NCI-H1048 (cell line): ENCODE data around the gene SRSF6.
A peak's percentile ranks its signal among the peaks of the same experiment; 100 is the strongest.
"Not testable (repeated sequence)": the region's sequence is repeated elsewhere in the genome, so short reads cannot be mapped to it uniquely, and the experiment has no call there.

Experiments
- DNase-seq: peaks from one replicate; lab custom pipeline; 2025; lab: John Stamatoyannopoulos, UW

The SRSF6 gene

DNA sequence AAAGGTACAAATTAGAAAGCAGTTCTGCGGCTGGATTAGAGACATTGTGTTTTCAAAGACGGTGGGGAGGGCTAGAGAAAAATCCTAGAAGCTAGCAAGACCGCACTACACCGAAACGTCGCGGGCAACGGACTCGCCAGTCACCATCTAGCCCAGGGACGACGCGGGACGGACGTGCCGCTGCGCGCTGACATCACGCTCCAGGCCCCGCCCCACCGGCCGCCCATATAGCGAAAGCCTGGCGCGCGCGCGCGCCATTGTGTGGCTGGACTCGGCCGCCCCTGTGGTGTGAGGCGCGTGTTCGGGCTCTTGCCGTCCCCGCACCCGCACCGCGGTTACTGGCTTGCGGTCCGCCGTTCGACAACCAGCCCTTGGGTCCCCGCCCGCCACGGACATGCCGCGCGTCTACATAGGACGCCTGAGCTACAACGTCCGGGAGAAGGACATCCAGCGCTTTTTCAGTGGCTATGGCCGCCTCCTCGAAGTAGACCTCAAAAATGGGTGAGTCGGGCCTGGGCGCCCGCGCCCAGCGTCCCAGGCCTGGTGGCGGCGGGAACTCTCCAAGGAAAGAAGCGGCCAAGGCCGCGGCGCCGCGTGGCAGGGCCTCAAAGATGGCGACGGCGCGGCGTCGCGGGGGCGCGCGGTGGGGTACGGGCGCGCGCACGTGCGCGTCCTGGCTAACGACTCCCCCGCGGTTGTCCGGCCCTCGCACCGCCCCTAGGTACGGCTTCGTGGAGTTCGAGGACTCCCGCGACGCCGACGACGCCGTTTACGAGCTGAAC, at the start of gene SRSF6:
TSS of gene SRSF6 (plus strand) at position 257 of the 782 bp plus-strand sequence. CDS start at position 395, 138 bp downstream.
- peak; percentile 80 for DNase-seq

DNA sequence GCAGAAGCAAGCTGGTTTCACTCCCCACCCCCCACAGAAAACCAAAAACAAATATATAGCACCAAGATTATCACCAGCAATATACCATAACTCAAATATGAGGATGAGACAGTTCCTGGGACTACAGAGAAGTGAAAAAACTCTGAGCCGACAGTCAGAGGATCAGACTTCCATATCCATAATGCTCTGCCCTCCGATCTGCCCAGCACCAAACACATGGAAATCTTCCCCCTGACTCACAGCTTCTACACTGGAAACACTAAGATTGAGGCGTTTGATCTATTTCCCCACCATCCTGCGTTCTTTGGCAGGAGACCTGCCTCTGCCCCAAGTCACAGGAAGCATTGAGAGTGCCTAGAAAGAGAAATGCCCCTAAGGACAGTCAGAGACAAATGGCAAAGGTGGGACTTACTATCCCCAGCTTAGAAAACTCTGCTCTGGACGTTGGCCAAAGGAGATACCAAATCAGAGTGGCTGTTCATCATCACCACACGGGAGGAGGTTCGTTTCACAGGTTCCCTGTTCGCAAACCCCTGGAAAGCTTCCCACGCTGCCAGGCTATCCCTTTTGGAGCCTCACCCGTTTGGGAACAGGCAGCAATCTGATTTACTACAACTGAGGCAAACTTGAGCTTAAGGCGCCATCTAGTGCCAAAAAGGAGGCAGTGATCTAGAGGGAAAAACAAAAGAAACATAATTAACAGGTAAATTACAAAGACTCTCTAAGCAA, 48.7 kb upstream of the SRSF6 start:
- peak; percentile 16 for DNase-seq

DNA sequence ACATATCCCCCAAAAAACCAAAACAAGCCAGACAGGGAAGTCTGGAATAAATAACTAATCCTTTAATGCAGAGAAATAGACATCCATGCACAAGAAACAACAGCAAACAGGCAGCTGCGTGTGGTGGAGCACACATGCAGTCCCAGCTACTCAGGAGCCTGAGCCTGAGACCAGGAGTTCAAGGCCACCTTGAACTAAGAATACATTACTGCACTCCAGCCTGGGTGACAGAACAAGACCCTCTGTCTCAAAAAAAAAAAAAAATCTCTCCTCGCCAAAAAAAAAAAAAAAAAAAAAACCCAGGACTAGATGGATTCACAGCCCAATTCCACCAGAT, 48.2 kb upstream of the SRSF6 start:
- no peak for DNase-seq

DNA sequence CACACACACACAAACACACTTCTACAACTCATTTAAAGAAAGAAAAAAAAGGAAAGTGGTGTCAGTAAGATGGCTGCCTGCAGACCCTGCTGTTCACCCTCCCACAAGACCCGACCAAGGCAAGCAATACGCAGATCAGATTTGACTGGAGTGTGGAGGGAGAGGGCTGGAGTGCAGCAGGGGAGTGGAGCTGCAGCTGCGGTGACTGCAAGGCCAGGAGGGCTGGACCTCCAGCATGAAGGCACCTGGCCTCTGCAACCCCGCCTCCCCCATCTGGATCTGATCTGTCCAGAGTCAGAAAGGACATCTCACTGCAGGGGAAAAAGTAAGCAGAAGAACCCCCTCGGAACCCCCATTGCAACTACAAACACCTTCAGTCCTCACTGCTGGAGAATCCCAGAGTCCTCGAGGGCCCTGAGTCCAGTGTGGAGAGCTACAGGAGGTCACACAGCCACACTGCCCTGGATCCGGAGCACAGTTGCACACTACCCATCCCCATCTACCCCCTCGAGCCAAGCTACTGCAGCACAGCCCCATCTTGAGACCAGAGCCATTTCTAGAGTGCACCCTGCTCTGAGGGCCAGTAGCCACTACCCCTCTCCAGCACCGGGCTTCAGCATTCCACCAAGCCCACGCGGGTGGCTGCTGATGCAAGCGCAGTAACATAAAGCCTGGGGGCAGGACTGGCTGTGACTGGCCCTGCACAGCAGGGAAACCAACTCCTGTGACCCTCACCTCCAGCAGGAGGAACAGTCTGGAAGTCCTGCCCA, 41.9 kb upstream of the SRSF6 start:
- DNase-seq: no peak

DNA sequence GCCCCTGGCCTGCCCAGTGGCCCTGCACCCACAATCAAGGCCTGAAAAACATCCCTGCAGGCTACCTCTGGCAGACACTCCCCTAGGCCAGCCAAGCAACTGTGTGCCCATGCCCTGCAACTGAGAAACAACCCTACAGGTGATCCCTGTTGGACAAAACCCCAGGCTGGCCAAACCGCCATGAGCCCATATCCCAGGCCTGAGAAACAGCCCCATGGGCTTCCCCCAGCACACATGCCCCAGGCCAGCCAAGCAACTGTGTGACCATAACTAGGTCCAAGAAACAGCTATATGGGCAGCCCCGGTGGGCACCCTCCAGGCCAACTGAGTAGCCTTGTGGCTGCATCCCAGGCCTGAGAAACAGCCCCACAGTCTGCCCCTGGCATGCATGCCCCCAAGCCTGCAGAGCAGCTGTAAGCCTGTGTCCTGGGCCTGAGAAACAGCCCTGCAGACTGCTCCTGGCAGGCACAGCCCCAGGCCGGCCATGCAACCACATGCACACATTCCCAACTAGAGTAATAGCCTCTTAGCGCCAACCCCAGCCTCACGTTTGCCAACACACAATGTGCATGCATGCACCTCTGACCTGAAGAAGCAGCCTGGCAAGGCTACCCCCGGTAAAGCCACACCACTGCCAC, 41.0 kb upstream of the SRSF6 start:
- no peak for DNase-seq

DNA sequence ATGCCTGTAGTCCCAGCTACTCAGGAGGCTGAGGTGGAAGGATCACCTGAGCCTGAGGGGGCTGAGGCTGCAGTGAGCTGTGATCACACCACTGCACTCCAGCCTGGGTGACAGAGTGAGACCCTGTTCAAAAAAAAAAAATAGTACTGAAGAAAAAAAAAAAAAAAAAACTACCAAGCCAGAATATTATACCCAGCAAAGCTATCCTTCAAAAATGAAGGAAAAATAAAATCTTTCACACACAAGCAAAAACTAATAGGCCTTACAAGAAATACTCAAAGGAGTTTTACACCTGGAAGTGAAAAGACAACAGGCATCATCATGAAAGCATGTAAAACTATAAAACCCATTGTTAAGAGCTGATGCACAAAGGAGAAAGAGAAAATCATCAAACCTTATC, 37.5 kb upstream of the SRSF6 start:
- no peak for DNase-seq

DNA sequence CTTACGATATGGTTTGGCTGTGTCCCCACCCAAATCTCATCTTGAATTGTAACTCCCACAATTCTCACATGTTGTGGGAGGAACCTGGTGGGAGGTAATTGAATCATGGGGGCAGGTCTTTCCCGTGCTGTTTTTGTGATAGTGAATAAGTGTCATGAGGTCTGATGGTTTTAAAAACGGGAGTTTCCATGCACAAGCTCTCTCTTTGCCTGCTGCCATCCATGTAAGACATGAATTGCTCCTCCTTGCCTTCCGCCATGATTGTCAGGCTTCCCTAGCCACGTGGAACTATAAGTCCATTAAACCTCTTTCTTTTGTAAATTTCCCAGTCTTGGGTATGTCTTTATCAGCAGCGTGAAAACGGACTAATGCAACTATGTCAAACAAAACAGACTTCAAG, 36.8 kb upstream of the SRSF6 start:
- DNase-seq: not testable (repeated sequence)

DNA sequence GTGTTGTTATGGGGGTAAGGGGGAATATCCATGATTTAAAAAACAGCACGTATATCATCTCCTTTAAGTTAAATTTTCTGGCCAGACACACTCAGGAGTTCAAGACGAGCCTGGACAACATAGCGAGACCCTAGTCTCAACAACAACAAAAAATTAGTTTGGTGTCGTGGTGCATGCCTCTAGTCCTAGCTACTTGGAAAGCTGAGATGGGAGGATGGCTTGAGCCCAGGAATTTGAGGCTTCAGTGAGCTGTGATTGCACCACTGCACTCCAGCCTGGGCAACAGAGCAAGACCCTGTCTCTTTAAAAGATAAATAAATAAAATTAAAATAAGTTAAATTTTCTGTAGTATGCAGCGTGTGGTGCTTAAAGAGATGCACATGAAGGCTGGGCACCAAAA, 31.5 kb upstream of the SRSF6 start:
- no peak for DNase-seq

DNA sequence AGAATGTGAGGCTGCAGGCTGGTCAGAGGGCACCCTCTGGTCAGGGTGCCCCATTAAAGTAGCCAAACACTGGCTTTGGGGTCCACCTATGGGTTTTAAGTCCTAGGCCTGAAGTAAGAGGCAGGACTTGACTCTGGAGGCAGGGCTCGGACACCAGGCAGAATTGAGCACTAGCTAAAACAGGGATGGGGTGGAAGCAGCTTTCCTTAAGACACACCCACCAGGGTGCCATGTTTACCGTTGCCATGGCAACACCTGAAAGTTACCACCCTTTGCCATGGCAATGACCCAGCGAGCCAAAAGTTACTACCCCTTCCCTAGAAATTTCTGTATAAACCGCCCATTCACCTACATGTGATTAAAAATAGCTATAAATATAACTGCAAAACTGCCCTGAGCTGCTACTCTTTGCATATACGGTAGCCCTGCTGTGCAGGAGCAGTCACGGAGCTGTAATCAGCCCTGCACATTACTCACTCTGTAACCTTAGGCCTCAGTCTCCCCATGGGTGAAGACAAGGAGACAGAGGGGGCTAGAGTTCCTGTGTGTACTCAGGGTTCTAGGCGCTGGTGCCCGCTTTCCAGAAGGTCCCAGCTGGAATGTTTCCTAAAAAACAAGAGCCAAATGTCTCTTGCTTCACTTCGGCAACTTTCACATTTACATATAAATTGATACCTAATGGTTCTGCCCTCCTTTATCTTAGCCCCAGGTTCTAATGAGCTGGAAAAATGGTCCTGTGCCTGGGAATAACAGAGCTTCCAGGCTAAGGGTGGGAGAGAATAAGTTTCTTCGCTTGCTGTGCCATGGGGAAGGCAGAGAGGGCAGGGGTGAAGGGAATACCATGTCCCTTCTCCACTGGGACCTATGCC, 27.2 kb upstream of the SRSF6 start:
- DNase-seq: no peak

DNA sequence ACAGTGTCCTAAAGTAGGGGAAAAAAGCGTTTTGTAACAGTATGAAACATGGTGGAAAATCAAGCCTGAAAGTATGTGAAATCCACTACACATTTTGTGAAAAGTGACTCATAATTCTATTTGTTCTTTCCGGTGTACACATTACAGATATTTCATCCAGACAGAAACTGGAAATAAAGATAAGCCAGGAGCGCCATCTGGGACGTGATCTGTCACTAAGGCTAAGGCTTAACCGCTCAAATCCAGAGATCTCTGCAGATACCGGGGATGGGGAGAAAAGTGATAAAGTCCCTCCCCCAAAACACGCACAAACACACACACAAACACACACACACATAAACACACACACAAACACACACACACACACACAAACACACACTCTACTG, 26.6 kb upstream of the SRSF6 start:
- no peak for DNase-seq

DNA sequence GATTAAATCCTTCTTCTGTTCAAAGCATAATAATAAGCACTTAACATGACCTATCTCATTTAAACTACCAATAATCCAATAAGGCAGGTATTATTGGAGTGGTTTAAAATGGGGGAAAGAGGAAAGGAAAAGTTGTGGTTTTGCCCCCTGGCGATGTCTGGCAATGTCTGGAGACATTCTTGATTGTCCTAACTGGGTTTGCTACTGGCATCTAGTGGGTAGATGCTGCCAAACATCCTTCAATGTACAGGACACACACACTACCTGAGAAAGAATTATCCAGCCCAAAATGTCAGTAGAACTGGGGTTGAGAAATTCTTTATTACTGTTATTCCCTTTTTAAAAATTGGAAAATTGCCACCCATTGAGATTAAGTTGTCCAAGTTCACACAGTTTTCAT, 25.2 kb upstream of the SRSF6 start:
- DNase-seq: no peak

DNA sequence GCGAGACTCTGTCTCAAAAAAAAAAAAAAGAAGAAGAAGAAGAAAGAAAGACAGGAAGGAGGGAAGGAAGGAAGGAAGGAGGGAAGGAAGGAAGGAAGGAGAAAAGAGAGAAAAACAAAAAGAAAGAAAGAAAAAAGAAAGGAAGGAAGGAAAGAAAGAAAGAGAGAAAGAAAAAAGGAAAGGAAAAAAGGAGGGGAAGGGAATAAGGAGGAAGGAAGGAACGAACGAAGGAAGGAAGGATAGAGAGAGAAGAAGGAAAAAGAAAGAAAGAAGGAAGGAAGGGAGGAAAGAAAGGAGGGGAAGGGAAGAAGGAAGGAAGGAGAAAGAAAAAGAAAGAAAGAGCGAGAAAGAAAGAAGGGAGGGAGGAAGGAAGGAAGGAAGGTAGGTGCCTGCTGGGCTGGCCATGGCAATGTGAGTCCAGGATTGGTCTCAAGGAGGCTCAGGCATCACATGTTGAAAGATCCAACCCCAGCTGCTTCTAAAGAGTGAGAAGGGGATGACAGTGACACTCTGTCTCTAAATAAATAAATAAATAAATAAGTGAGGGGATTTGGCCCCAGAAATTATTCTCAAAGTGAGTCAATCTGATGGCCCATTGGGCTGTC, 24.3 kb upstream of the SRSF6 start:
- DNase-seq: no peak

DNA sequence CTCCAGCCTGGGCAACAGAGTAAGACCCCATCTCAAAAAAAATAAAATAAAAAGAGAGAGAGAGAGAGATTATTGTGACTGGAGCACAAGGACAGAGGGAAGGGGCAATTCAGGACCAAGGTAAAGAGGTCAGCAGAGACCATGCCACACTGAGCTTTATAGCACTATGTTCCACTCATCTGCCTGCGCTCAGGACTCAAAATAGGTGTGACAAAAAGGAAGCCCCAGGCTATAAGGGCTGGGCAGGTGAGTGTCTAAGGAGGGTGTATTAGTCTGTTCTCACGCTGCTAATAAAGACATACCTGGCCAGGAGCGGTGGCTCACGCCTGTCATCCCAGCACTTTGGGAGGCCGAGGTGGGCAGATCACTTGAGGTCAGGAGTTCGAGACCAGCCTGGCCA, 23.1 kb upstream of the SRSF6 start:
- no peak for DNase-seq

DNA sequence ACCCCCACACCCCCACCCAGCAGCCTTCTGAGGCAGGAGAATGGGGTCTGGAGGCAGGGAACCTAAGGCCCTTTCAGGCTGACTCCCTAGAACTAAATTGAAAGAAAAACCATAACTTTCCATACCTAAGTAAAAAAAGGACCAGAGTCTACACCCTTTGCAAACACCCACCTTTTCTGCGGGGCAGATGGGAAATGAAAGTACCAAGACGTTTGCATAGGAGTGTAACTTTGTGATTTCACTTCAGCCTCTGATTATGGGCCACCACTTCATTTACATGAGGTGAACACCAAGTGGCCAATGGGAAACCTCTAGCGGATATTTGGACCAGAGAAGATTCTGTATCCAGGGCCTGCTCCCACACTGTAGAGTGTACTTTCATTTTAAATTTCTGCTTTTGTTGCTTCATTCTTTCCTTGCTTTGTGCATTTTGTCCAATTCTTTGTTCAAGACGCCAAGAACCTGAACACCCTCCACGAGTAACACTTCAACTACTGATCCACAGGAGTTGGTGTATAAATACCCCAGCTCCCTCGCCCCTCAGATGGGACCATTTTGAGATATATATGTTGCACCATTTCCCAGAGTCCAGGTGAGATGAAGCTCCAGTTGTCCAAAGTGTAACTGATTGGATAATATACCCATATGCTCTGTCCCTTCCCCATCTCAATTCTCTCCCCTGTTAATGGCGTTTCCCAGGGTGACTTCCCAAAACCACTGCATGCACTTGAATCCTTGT, 18.9 kb upstream of the SRSF6 start:
- no peak for DNase-seq

DNA sequence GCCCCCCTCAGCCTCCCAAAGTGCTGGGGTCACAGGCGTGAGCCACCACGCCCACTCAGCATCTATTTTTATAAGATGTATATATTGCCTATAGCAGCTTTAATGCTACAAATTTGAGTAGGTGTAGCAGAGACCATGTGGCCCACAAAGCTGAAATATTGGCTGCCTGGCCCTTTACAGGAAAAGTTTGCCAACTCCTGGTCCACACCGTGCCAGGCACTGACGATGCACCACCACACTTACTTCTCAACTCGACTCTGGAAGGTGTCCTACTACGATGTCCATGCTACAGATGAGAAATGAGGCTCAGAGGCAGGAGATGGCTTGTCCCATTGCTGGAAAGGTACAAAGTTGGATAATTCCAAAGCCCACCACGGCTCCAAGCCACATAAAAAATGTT, 17.2 kb upstream of the SRSF6 start:
- DNase-seq: no peak

DNA sequence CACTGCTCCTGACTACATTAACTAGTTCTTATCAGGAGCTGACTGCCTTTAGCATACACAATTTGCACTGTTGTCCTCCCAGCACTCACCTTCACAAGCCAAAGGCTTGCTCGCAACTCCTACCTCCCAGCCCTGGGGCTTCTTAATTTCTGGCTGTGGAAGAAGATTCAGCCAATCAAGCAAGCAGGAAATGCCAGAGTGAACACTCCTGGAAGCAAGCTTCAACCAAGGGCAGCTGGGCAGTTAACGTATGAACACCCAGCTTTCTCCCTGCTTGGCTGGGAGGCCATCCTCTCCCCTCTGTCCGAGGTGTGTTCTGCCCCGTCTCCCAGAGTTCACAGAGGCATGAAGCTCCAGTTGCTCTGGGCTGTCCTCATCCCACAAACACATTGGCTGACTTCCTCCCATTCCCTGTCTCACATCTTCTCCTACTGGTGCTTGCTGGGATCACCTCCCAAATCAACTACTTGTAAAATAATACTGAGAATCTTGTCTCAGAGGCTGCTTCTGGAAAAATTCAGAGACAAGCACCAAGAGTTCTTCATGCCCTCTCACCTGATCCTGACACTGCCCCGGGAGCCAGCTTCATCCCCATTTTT, 15.3 kb upstream of the SRSF6 start:
- no peak for DNase-seq

DNA sequence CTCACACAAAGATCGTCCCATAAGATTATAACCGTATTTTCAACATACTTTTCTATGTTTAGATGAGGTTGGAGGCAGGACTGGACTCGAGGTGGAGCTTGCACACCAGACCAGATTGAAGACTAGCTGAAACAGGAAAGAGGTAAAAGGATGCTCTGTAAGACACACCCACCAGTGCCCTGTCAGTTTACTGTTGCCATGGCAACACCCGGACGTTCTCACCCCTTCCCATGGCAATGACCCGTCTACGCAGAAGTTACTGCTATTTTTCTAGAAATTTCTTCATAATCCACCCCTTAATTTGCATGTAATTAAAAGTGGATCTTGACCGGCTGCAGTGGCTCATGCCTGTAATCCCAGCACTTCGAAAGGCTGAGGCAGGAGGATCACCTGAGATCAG, 13.6 kb upstream of the SRSF6 start:
- DNase-seq: no peak

DNA sequence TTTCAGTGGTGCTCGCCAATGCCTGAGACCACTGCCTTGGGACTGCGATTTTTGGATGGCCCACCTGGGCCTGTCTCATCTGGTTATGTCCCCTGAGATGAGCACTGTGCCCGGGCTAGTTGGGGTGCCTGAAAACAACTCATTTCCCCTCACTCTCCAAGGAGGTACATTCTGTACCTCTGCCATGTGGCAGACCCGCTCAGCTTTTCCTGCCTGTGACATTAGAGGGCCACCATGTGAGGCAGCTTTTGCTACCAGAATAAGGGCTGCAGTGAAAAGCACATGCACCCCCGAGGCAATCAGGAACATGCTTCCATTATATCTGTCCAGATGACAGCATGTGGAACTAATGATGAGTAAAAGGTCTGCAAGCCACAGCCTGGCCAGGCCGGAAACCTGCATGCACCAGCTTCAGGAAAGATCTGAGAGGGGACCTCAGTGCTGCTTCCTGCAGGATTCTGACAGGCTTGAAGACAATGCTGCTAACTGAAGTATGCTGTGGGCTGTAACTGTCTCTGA, 11.3 kb upstream of the SRSF6 start:
- DNase-seq: no peak

DNA sequence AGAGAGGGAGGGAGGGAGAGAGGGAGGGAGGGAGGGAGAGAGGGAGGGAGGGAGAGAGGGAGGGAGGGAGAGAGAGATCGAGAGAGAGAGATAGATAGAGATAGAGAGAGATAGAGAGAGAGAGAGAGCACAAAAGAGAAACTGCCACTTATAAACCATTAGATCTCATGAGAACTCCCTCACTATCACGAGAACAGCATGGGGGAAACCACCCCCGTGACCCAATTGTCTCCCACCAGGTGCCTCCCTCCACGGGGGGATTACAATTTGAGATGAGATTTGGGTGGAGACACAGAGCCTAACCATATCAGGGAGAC, 9.3 kb upstream of the SRSF6 start:
- DNase-seq: not testable (repeated sequence)
